HG02610 (cell line): ENCODE data around the gene PVRIG.
"Not testable (repeated sequence)": the region's sequence is repeated elsewhere in the genome, so short reads cannot be mapped to it uniquely, and the experiment has no call there.

Experiments used
- ATAC-seq: cut with Tn5 transposase; IDR thresholded peaks from one replicate; pipeline ENCODE4 v1.9.1; 2021; ENCODE audit warnings: mild to moderate bottlenecking, moderate library complexity; ENCODE audit not compliant: unreplicated experiment

The PVRIG gene

GRCh38 chr7:100192969-100193368, 26.8 kb upstream of the PVRIG start:
- no peak for ATAC-seq

- ATAC-seq: no peak
Observed at GRCh38 chr7:100195222-100195621, 24.5 kb upstream of the PVRIG start.

GRCh38 chr7:100195901-100196322, 23.8 kb upstream of the PVRIG start:
- ATAC-seq: not testable (repeated sequence)

- no peak for ATAC-seq
Observed at GRCh38 chr7:100198266-100198665, 21.5 kb upstream of the PVRIG start.

- no peak for ATAC-seq
Observed at GRCh38 chr7:100200693-100201092, 19.1 kb upstream of the PVRIG start.

- no peak for ATAC-seq
Observed at GRCh38 chr7:100204454-100204853, 15.3 kb upstream of the PVRIG start.

GRCh38 chr7:100208911-100209408, 10.8 kb upstream of the PVRIG start:
- ATAC-seq: peak; percentile 80

- no peak for ATAC-seq
Observed at GRCh38 chr7:100209493-100209892, 10.3 kb upstream of the PVRIG start.

GRCh38 chr7:100210805-100211204, 8.9 kb upstream of the PVRIG start:
- no peak for ATAC-seq

- peak; percentile 54 for ATAC-seq
Observed at GRCh38 chr7:100211342-100211780, 8.4 kb upstream of the PVRIG start.

GRCh38 chr7:100212631-100213286, 7.0 kb upstream of the PVRIG start:
- no peak for ATAC-seq

- ATAC-seq: no peak
Observed at GRCh38 chr7:100213672-100214071, 6.1 kb upstream of the PVRIG start.

GRCh38 chr7:100214356-100214755, 5.4 kb upstream of the PVRIG start:
- ATAC-seq: not testable (repeated sequence)

GRCh38 chr7:100215895-100216294, 3.9 kb upstream of the PVRIG start:
- ATAC-seq: no peak

GRCh38 chr7:100217934-100218333, 1.8 kb upstream of the PVRIG start:
- ATAC-seq: peak; percentile 19

GRCh38 chr7:100219271-100219737, 445 bp upstream of the PVRIG start:
- ATAC-seq: no peak

GRCh38 chr7:100220586-100221230, 959 bp downstream of the PVRIG start:
- no peak for ATAC-seq

- ATAC-seq: peak; percentile 43
Observed at GRCh38 chr7:100221231-100221718, 1.5 kb downstream of the PVRIG start.

GRCh38 chr7:100221767-100222444, 2.2 kb downstream of the PVRIG start:
- ATAC-seq: no peak

GRCh38 chr7:100222445-100223132, 2.8 kb downstream of the PVRIG start:
- ATAC-seq: no peak

- ATAC-seq: not testable (repeated sequence)
Observed at GRCh38 chr7:100223376-100223927, 3.7 kb downstream of the PVRIG start.
